ENCODE results near the gene PRR27. TPM values are rescaled to one million over a fixed set of nuclear protein-coding genes. Genes with fewer than 3 reads are reported as not detected.
A peak's percentile ranks its signal among the peaks of the same experiment; 100 is the strongest.

The PRR27 gene
- total RNA-seq, 1 experiment from 2014 or later: not detected

DNA sequence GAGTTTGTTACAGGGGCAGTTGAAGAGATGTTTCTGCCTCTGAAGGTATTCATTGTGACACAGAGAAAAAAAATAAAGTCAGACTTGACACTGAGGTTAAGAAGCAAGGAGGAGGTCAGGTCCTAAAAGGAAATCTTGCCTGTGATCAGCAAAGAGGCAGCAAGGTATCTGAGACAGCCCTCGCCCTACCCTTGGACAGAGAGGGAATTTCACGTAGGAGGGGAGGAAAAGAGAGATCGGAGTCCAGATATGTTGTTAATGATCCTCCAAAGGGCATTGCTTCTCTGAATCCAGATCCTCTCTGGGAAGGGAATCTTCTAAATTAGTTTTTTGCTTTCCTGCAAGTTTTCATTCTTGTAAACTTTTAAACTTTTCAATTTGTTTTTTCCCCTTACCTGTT, 15.3 kb upstream of the PRR27 start:
- no peaks in the 10 kb centered on the region for H3K27me3 Mint-ChIP-seq (ENCODE audit: insufficient read depth, unreplicated experiment)
- no TSS peak for BruUV-seq (replicated peaks)
- 0 out of 2 replicates have a peak, but pooled peaks cover 10% of the 10 kb centered on the region for H3K4me1 ChIP-seq
- CTCF ChIA-PET: no interaction called here
- H3K9me3 ChIP-seq: no peaks in the 10 kb centered on the region
- TF ChIP-seq, protein P1, sequence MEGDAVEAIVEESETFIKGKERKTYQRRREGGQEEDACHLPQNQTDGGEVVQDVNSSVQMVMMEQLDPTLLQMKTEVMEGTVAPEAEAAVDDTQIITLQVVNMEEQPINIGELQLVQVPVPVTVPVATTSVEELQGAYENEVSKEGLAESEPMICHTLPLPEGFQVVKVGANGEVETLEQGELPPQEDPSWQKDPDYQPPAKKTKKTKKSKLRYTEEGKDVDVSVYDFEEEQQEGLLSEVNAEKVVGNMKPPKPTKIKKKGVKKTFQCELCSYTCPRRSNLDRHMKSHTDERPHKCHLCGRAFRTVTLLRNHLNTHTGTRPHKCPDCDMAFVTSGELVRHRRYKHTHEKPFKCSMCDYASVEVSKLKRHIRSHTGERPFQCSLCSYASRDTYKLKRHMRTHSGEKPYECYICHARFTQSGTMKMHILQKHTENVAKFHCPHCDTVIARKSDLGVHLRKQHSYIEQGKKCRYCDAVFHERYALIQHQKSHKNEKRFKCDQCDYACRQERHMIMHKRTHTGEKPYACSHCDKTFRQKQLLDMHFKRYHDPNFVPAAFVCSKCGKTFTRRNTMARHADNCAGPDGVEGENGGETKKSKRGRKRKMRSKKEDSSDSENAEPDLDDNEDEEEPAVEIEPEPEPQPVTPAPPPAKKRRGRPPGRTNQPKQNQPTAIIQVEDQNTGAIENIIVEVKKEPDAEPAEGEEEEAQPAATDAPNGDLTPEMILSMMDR (IDR thresholded peaks at IDR 0.05; ENCODE audit: insufficient read depth in 1 of 2, low read depth in 1 of 2, low read length in 1 of 2, severe bottlenecking in 1 of 2, unreplicated experiment in 1 of 2): no peak
- intact Hi-C loops (cut with micrococcal nuclease; ENCODE audit: unreplicated experiment): no loop called here
- peak; percentile 13 to 29 for DNase-seq
- H3K27me3 ChIP-seq (replicated peaks; ENCODE audit: control insufficient read depth, insufficient read depth, low read length): no peaks in the 10 kb centered on the region
- no peaks in the 10 kb centered on the region for H3K36me3 ChIP-seq (ENCODE audit: control insufficient read depth, insufficient read depth, low read length)
- H3K4me3 ChIP-seq (ENCODE audit: low read depth, low read length): no peak overlapping the region
- peak overlapping the region; percentile 39 for H3K27ac Mint-ChIP-seq (ENCODE audit: unreplicated experiment)
- H3K9me3 Mint-ChIP-seq (ENCODE audit: unreplicated experiment): no peaks in the 10 kb centered on the region
- POLR2A ChIA-PET: no interaction called here
- H3K4me3 Mint-ChIP-seq (ENCODE audit: unreplicated experiment): no peak overlapping the region
- H3K4me1 Mint-ChIP-seq (ENCODE audit: low read depth, unreplicated experiment): peaks cover 6% of the 10 kb centered on the region
- no peaks in the 10 kb centered on the region for H3K36me3 Mint-ChIP-seq (ENCODE audit: insufficient read depth, unreplicated experiment)

- Mint-ChIP-seq H3K36me3 (ENCODE audit: insufficient read depth, unreplicated experiment) (no peaks in the 10 kb centered on the region), H3K9me3 (ENCODE audit: unreplicated experiment) (no peaks in the 10 kb centered on the region), H3K27me3 (ENCODE audit: insufficient read depth, unreplicated experiment) (no peaks in the 10 kb centered on the region), H3K27ac (ENCODE audit: unreplicated experiment) (no peak overlapping the region), H3K4me3 (ENCODE audit: unreplicated experiment) (no peak overlapping the region), H3K4me1 (ENCODE audit: low read depth, unreplicated experiment) (no peaks in the 10 kb centered on the region)
- Histone ChIP-seq H3K9me3 (no peaks in the 10 kb centered on the region), H3K4me1 (no peaks in the 10 kb centered on the region), H3K27me3 (replicated peaks; ENCODE audit: control insufficient read depth, insufficient read depth, low read length) (no peaks in the 10 kb centered on the region), H3K4me3 (ENCODE audit: low read depth, low read length) (no peak overlapping the region), H3K36me3 (ENCODE audit: control insufficient read depth, insufficient read depth, low read length) (no peaks in the 10 kb centered on the region)
- no TSS peak for BruUV-seq (replicated peaks)
- DNase-seq: no peak
- TF ChIP-seq, protein P1 (IDR thresholded peaks at IDR 0.05; ENCODE audit: insufficient read depth in 1 of 2, low read depth in 1 of 2, low read length in 1 of 2, severe bottlenecking in 1 of 2, unreplicated experiment in 1 of 2): no peak
- CTCF ChIA-PET: no interaction called here
- POLR2A ChIA-PET: no interaction called here
- intact Hi-C loops (cut with micrococcal nuclease; ENCODE audit: unreplicated experiment): no loop called here
Observed at GRCh38 chr4:70151271-70151670, 2.8 kb upstream of the PRR27 start.

GRCh38 chr4:70152088-70152487, 1.9 kb upstream of the PRR27 start:
- intact Hi-C loops (cut with micrococcal nuclease; ENCODE audit: unreplicated experiment): no loop called here
- Histone ChIP-seq H3K36me3 (ENCODE audit: control insufficient read depth, insufficient read depth, low read length) (no peaks in the 10 kb centered on the region), H3K27me3 (replicated peaks; ENCODE audit: control insufficient read depth, insufficient read depth, low read length) (no peaks in the 10 kb centered on the region), H3K4me3 (ENCODE audit: low read depth, low read length) (no peak overlapping the region), H3K4me1 (no peaks in the 10 kb centered on the region), H3K9me3 (no peaks in the 10 kb centered on the region)
- no peak overlapping the region for H3K27ac Mint-ChIP-seq (ENCODE audit: unreplicated experiment)
- DNase-seq: no peak
- POLR2A ChIA-PET: no interaction called here
- no peaks in the 10 kb centered on the region for H3K4me1 Mint-ChIP-seq (ENCODE audit: low read depth, unreplicated experiment)
- CTCF ChIA-PET: no interaction called here
- no peaks in the 10 kb centered on the region for H3K27me3 Mint-ChIP-seq (ENCODE audit: insufficient read depth, unreplicated experiment)
- H3K9me3 Mint-ChIP-seq (ENCODE audit: unreplicated experiment): no peaks in the 10 kb centered on the region
- TF ChIP-seq, protein P1 (IDR thresholded peaks at IDR 0.05; ENCODE audit: insufficient read depth in 1 of 2, low read depth in 1 of 2, low read length in 1 of 2, severe bottlenecking in 1 of 2, unreplicated experiment in 1 of 2): no peak
- BruUV-seq (replicated peaks): no TSS peak
- no peak overlapping the region for H3K4me3 Mint-ChIP-seq (ENCODE audit: unreplicated experiment)
- no peaks in the 10 kb centered on the region for H3K36me3 Mint-ChIP-seq (ENCODE audit: insufficient read depth, unreplicated experiment)

Data from Caco-2 (cell line).